ENCODE measurements around the gene CDC25B.

DNA sequence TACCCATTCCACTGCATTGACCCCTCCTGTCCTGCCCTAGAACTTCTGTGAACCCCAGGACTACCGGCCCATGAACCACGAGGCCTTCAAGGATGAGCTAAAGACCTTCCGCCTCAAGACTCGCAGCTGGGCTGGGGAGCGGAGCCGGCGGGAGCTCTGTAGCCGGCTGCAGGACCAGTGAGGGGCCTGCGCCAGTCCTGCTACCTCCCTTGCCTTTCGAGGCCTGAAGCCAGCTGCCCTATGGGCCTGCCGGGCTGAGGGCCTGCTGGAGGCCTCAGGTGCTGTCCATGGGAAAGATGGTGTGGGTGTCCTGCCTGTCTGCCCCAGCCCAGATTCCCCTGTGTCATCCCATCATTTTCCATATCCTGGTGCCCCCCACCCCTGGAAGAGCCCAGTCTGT, 8.7 kb downstream of the CDC25B start:
- TF ChIP-seq CTCF (IDR thresholded peaks at IDR 0.05) (no peak), EP300 (IDR thresholded peaks at IDR 0.05) (no peak), POLR2A (IDR thresholded peaks at IDR 0.05) (no peak), POLR2AphosphoS5 (IDR thresholded peaks at IDR 0.05) (no peak)

Data from stomach (tissue), 4 donors.